Liver (tissue), 9 donors: ENCODE measurements around the gene SLC25A17. TPM values are rescaled to one million over a fixed set of nuclear protein-coding genes. Genes with fewer than 3 reads are reported as not detected.

ENCODE experiments used
- DNase-seq: peaks from one replicate; pipeline ENCODE4 v3.0.0-alpha.2; 2017; ENCODE audit warnings: low spot score
- H3K27ac ChIP-seq, 2 donors: one replicate each; pipeline ENCODE4 v1.7.0; 2013; ENCODE audit warnings: inconsistent platforms in 2 of 2, low read length in 2 of 2, control low read depth in 1 of 2, low read depth in 1 of 2, mild to moderate bottlenecking in 1 of 2
- H3K27me3 ChIP-seq, 4 donors: one replicate each; pipeline versions ENCODE4 v1.6.1 to v1.7.0; 2013; ENCODE audit warnings: low read length in 3 of 4, inconsistent platforms in 1 of 4, mild to moderate bottlenecking in 1 of 4, moderate library complexity in 1 of 4; ENCODE audit not compliant: control insufficient read depth in 4 of 4, insufficient read depth in 4 of 4
- H3K36me3 ChIP-seq, 4 donors: one replicate each; pipeline versions ENCODE4 v1.6.1 to v1.7.0; 2013; ENCODE audit warnings: low read length in 3 of 4, mild to moderate bottlenecking in 3 of 4, low read depth in 1 of 4, moderate library complexity in 1 of 4; ENCODE audit not compliant: control insufficient read depth in 4 of 4, insufficient read depth in 3 of 4
- H3K4me1 ChIP-seq, 4 donors: one replicate each; pipeline versions ENCODE4 v1.6.1 to v1.7.0; 2013; ENCODE audit warnings: low read length in 3 of 4, mild to moderate bottlenecking in 3 of 4, moderate library complexity in 1 of 4; ENCODE audit not compliant: control insufficient read depth in 4 of 4, insufficient read depth in 4 of 4
- H3K4me3 ChIP-seq, 3 donors: one replicate each; pipeline versions ENCODE4 v1.6.1 to v1.7.0; 2013; ENCODE audit warnings: low read length in 3 of 3, control low read depth in 1 of 3, low read depth in 1 of 3, mild to moderate bottlenecking in 1 of 3
- H3K9ac ChIP-seq, 2 donors: one replicate each; pipeline ENCODE4 v1.7.0; 2013; ENCODE audit warnings: low read length in 2 of 2, mild to moderate bottlenecking in 2 of 2, moderate library complexity in 2 of 2, control low read depth in 1 of 2, low read depth in 1 of 2
- H3K9me3 ChIP-seq, 4 donors: one replicate each; pipeline versions ENCODE4 v1.6.1 to v1.7.0; 2013; ENCODE audit warnings: low read length in 3 of 4; ENCODE audit not compliant: control insufficient read depth in 4 of 4
- ATF3 ChIP-seq: IDR thresholded peaks from 2 replicates; pipeline ENCODE4 v1.6.1; 2016; ENCODE audit warnings: antibody characterized with exemption
- FOXA1 ChIP-seq: IDR thresholded peaks from 2 replicates; pipeline ENCODE4 v1.6.1; 2016; ENCODE audit warnings: antibody characterized with exemption
- FOXA2 ChIP-seq: IDR thresholded peaks from 2 replicates; pipeline ENCODE4 v1.6.1; 2016; ENCODE audit warnings: antibody characterized with exemption
- GABPA ChIP-seq, 2 donors: IDR thresholded peaks in 1 of 2; conservative IDR thresholded peaks in 1 of 2; 2 replicates each; pipeline ENCODE4 v1.6.1; 2016; ENCODE audit warnings: antibody characterized with exemption in 2 of 2, mild to moderate bottlenecking in 1 of 2, moderate library complexity in 1 of 2
- HNF4A ChIP-seq, 2 donors: conservative IDR thresholded peaks; 2 replicates each; pipeline ENCODE4 v1.6.1; 2016; ENCODE audit warnings: antibody characterized with exemption in 2 of 2, mild to moderate bottlenecking in 2 of 2
- JUND ChIP-seq, 2 donors: IDR thresholded peaks; 2 replicates each; pipeline ENCODE4 v1.6.1; 2016; ENCODE audit warnings: antibody characterized with exemption in 2 of 2
- NR2F2 ChIP-seq: IDR thresholded peaks from 2 replicates; pipeline ENCODE4 v1.6.1; 2016; ENCODE audit warnings: antibody characterized with exemption
- RAD21 ChIP-seq, 2 donors: IDR thresholded peaks; 2 replicates each; pipeline ENCODE4 v1.6.1; 2016; ENCODE audit warnings: antibody characterized with exemption in 2 of 2, mild to moderate bottlenecking in 2 of 2
- RXRA ChIP-seq, 2 donors: IDR thresholded peaks; 2 replicates each; pipeline ENCODE4 v1.6.1; 2017 to 2018; ENCODE audit warnings: antibody characterized with exemption in 2 of 2, mild to moderate bottlenecking in 1 of 2
- SP1 ChIP-seq: IDR thresholded peaks from 2 replicates; pipeline ENCODE4 v1.6.1; 2018; ENCODE audit warnings: antibody characterized with exemption, mild to moderate bottlenecking
- TAF1 ChIP-seq: conservative IDR thresholded peaks from 2 replicates; pipeline ENCODE4 v1.6.1; 2016; ENCODE audit warnings: antibody characterized with exemption, mild to moderate bottlenecking
- YY1 ChIP-seq: IDR thresholded peaks from 2 replicates; pipeline ENCODE4 v1.6.1; 2016; ENCODE audit warnings: antibody characterized with exemption, mild to moderate bottlenecking
- ZBTB33 ChIP-seq: IDR thresholded peaks from 2 replicates; pipeline ENCODE4 v1.6.1; 2016; ENCODE audit warnings: antibody characterized with exemption
- WGBS: extraction: QIAGEN DNeasy Blood & Tissue Kit; methylation state at CpG from one replicate; pipeline ENCODE4 v1.1.7; 2013; 5-methylcytosine and 5-hydroxymethylcytosine counted together
- polyA plus RNA-seq, 2 donors: library from polyadenylated mRNA; stranded (reverse) in 1 of 2; unstranded in 1 of 2; fragments of 200-250 nt in 1 of 2; fragments of >200 nt in 1 of 2; fragmentation: Nextera tagmentation in 1 of 2; extraction: Ambion mirVana in 1 of 2; gene quantifications; one replicate each; pipeline versions ENCODE4 v1.2.1 to v1.2.3, GENCODE V29; 2013 to 2015
- total RNA-seq, 2 donors: library from RNA; depleted of rRNA; stranded (reverse); fragments of >200 nt; gene quantifications; one replicate each; pipeline ENCODE4 v1.2.3, GENCODE V29; 2014
- TF ChIP-seq, protein P1 (sequence below): IDR thresholded peaks from 2 replicates; pipeline ENCODE4 v1.6.1; 2016; ENCODE audit warnings: antibody characterized with exemption, mild to moderate bottlenecking
- TF ChIP-seq, protein P2 (sequence below): fragments of 150-350 bp; IDR thresholded peaks from 2 replicates; pipeline ENCODE4 v1.5.1; 2017; ENCODE audit warnings: improper control_type of control experiment, low read depth, low read length; ENCODE audit not compliant: missing input control
- donor health status: healthy.
- donor health status: healthy.
- donor health status: healthy.
- donor health status: healthy.
- donor health status: healthy.

SLC25A17 gene
- total and polyA plus RNA-seq, 4 donors: 7.3 to 17.5 (median 11.2) TPM

- 88% methylated on average over 13 of the region's 13 CpGs for WGBS
- no peaks in the 10 kb centered on the region for H3K36me3 ChIP-seq
- H3K9ac ChIP-seq: no peak overlapping the region
- TF ChIP-seq NR2F2: no peak
- TF ChIP-seq JUND (IDR thresholded peaks at IDR 0.05): no peak
- TF ChIP-seq, protein P1, sequence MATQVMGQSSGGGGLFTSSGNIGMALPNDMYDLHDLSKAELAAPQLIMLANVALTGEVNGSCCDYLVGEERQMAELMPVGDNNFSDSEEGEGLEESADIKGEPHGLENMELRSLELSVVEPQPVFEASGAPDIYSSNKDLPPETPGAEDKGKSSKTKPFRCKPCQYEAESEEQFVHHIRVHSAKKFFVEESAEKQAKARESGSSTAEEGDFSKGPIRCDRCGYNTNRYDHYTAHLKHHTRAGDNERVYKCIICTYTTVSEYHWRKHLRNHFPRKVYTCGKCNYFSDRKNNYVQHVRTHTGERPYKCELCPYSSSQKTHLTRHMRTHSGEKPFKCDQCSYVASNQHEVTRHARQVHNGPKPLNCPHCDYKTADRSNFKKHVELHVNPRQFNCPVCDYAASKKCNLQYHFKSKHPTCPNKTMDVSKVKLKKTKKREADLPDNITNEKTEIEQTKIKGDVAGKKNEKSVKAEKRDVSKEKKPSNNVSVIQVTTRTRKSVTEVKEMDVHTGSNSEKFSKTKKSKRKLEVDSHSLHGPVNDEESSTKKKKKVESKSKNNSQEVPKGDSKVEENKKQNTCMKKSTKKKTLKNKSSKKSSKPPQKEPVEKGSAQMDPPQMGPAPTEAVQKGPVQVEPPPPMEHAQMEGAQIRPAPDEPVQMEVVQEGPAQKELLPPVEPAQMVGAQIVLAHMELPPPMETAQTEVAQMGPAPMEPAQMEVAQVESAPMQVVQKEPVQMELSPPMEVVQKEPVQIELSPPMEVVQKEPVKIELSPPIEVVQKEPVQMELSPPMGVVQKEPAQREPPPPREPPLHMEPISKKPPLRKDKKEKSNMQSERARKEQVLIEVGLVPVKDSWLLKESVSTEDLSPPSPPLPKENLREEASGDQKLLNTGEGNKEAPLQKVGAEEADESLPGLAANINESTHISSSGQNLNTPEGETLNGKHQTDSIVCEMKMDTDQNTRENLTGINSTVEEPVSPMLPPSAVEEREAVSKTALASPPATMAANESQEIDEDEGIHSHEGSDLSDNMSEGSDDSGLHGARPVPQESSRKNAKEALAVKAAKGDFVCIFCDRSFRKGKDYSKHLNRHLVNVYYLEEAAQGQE: no peak
- TF ChIP-seq, protein P2, sequence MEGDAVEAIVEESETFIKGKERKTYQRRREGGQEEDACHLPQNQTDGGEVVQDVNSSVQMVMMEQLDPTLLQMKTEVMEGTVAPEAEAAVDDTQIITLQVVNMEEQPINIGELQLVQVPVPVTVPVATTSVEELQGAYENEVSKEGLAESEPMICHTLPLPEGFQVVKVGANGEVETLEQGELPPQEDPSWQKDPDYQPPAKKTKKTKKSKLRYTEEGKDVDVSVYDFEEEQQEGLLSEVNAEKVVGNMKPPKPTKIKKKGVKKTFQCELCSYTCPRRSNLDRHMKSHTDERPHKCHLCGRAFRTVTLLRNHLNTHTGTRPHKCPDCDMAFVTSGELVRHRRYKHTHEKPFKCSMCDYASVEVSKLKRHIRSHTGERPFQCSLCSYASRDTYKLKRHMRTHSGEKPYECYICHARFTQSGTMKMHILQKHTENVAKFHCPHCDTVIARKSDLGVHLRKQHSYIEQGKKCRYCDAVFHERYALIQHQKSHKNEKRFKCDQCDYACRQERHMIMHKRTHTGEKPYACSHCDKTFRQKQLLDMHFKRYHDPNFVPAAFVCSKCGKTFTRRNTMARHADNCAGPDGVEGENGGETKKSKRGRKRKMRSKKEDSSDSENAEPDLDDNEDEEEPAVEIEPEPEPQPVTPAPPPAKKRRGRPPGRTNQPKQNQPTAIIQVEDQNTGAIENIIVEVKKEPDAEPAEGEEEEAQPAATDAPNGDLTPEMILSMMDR: no peak
- no peak for TF ChIP-seq TAF1
- TF ChIP-seq GABPA (IDR thresholded peaks at IDR 0.05 in 1 of 2, conservative IDR thresholded peaks at IDR 0.05 in 1 of 2): no peak
- TF ChIP-seq YY1: no peak
- no peak for TF ChIP-seq RAD21 (IDR thresholded peaks at IDR 0.05)
- no peak for TF ChIP-seq HNF4A (conservative IDR thresholded peaks at IDR 0.05)
- no peak for TF ChIP-seq FOXA1
- H3K27ac ChIP-seq: no peak overlapping the region
- no peak overlapping the region for H3K4me3 ChIP-seq
- DNase-seq: no peak
- H3K9me3 ChIP-seq: no peaks in the 10 kb centered on the region
- no peaks in the 10 kb centered on the region for H3K27me3 ChIP-seq
- H3K4me1 ChIP-seq: no peaks in the 10 kb centered on the region
Observed at GRCh38 chr22:40723396-40723933, 95.7 kb downstream of the SLC25A17 start.

- H3K4me3 ChIP-seq: no peak overlapping the region
- H3K4me1 ChIP-seq: no peaks in the 10 kb centered on the region
- no peak for DNase-seq
- H3K9ac ChIP-seq: no peak overlapping the region
- H3K9me3 ChIP-seq: no peaks in the 10 kb centered on the region
- no peaks in the 10 kb centered on the region for H3K36me3 ChIP-seq
- no peak overlapping the region for H3K27ac ChIP-seq
- no peaks in the 10 kb centered on the region for H3K27me3 ChIP-seq
- TF ChIP-seq JUND (IDR thresholded peaks at IDR 0.05) (no peak), FOXA2 (no peak), RAD21 (IDR thresholded peaks at IDR 0.05) (no peak)
- 13% methylated on average over 6 of the region's 6 CpGs for WGBS
Observed at GRCh38 chr22:40721266-40721665, 97.9 kb downstream of the SLC25A17 start.

GRCh38 chr22:40720538-40721256, 98.4 kb downstream of the SLC25A17 start:
- no peaks in the 10 kb centered on the region for H3K4me1 ChIP-seq
- no peak overlapping the region for H3K27ac ChIP-seq
- H3K9ac ChIP-seq: no peak overlapping the region
- 77% methylated on average over 11 of the region's 11 CpGs for WGBS
- H3K9me3 ChIP-seq: no peaks in the 10 kb centered on the region
- no peaks in the 10 kb centered on the region for H3K27me3 ChIP-seq
- H3K4me3 ChIP-seq: no peak overlapping the region
- H3K36me3 ChIP-seq: no peaks in the 10 kb centered on the region
- DNase-seq: no peak
- TF ChIP-seq RXRA (IDR thresholded peaks at IDR 0.05) (no peak), JUND (IDR thresholded peaks at IDR 0.05) (no peak), ZBTB33 (no peak), TAF1 (no peak), RAD21 (IDR thresholded peaks at IDR 0.05) (no peak), SP1 (no peak), ATF3 (no peak), GABPA (IDR thresholded peaks at IDR 0.05 in 1 of 2, conservative IDR thresholded peaks at IDR 0.05 in 1 of 2) (no peak), NR2F2 (no peak), FOXA1 (no peak), FOXA2 (no peak)
- TF ChIP-seq, protein P2: no peak
